K562 (cell line): Measurements from ENCODE around the gene SRPK2. TPM values are rescaled to one million over a fixed set of nuclear protein-coding genes. Genes with fewer than 3 reads are reported as not detected.

Source experiments
- ATF3 ChIP-seq, 2 experiments: fragments of 450-650 bp in 1 of 2; sonication (generic) in 1 of 2; formaldehyde crosslinking in 1 of 2; IDR thresholded peaks in 1 of 2; conservative IDR thresholded peaks in 1 of 2; 2 replicates each; pipeline versions ENCODE4 v1.6.1 to v1.8.1; 2016 to 2023; ENCODE audit warnings: mild to moderate bottlenecking in 2 of 2, moderate library complexity in 2 of 2, inconsistent platforms in 1 of 2, missing genetic modification reagents in 1 of 2
- BCL6 ChIP-seq: fragments of 250-450 bp; sonication (Bioruptor Pico); IDR thresholded peaks from 2 replicates; pipeline ENCODE4 v1.4.0; 2020
- DMBX1 ChIP-seq: fragments of 250-450 bp; sonication (Bioruptor Pico); IDR thresholded peaks from 2 replicates; pipeline ENCODE4 v1.8.0; 2022; ENCODE audit warnings: inconsistent platforms, mild to moderate bottlenecking, moderate library complexity, borderline replicate concordance
- E2F3 ChIP-seq: fragments of 250-450 bp; sonication (Bioruptor Pico); IDR thresholded peaks from 2 replicates; pipeline ENCODE4 v1.4.0; 2020; ENCODE audit warnings: mild to moderate bottlenecking
- E2F5 ChIP-seq: sonication (generic); formaldehyde crosslinking; IDR thresholded peaks from 2 replicates; pipeline ENCODE4 v1.8.0; 2022; ENCODE audit warnings: mild to moderate bottlenecking, missing genetic modification reagents
- EGR1 ChIP-seq: fragments of 450-650 bp; conservative IDR thresholded peaks from 2 replicates; pipeline ENCODE4 v1.6.1; 2017; ENCODE audit warnings: mild to moderate bottlenecking
- ELF1 ChIP-seq: fragments of 200-800 bp; sonication (Bioruptor generic); IDR thresholded peaks from 2 replicates; pipeline ENCODE4 v1.6.1; 2016; ENCODE audit warnings: missing genetic modification characterization, missing compliant biosample characterization
- ELK1 ChIP-seq: sonication (generic); formaldehyde crosslinking; IDR thresholded peaks from 2 replicates; pipeline ENCODE4 v1.8.1; 2022; ENCODE audit warnings: missing genetic modification reagents
- FOXA3 ChIP-seq, 2 experiments: fragments of 450-650 bp in 1 of 2; sonication (generic) in 1 of 2; formaldehyde crosslinking; IDR thresholded peaks in 1 of 2; conservative IDR thresholded peaks in 1 of 2; 2 replicates each; pipeline versions ENCODE4 v1.4.0 to v1.8.0; 2020 to 2022; ENCODE audit warnings: mild to moderate bottlenecking in 2 of 2, missing genetic modification reagents in 1 of 2
- HDAC2 ChIP-seq: fragments of 450-650 bp; IDR thresholded peaks from 2 replicates; pipeline ENCODE4 v1.6.1; 2016; ENCODE audit warnings: mild to moderate bottlenecking
- ID3 ChIP-seq, 2 experiments: fragments of 250-450 bp in 1 of 2; fragments of 450-650 bp in 1 of 2; sonication (Bioruptor Pico) in 1 of 2; IDR thresholded peaks; 2 replicates each; pipeline versions ENCODE4 v1.6.1 to v1.8.0; 2016 to 2021; ENCODE audit warnings: mild to moderate bottlenecking in 2 of 2, moderate library complexity in 2 of 2, missing compliant biosample characterization in 1 of 2, missing genetic modification characterization in 1 of 2
- JUND ChIP-seq, 2 experiments: IDR thresholded peaks; 2 replicates in 1 of 2; 3 replicates in 1 of 2; pipeline ENCODE4 v1.6.1; 2011; ENCODE audit warnings: borderline replicate concordance in 2 of 2, low read depth in 2 of 2, low read length in 2 of 2, improper control_type of control experiment in 1 of 2, missing biosample characterization in 1 of 2, missing genetic modification characterization in 1 of 2, missing genetic modification reagents in 1 of 2
- MAFK ChIP-seq: IDR thresholded peaks from 2 replicates; pipeline ENCODE4 v1.6.1; 2011; ENCODE audit warnings: low read length, improper control_type of control experiment
- MCM5 ChIP-seq: fragments of 450-650 bp; IDR thresholded peaks from 2 replicates; pipeline ENCODE4 v1.6.1; 2016; ENCODE audit warnings: low read depth
- MEF2D ChIP-seq: conservative IDR thresholded peaks from 2 replicates; pipeline ENCODE4 v1.6.1; 2016; ENCODE audit warnings: low read depth, missing genetic modification characterization, missing compliant biosample characterization
- MYNN ChIP-seq, 2 experiments: sonication (generic); formaldehyde crosslinking in 1 of 2; IDR thresholded peaks; 2 replicates each; pipeline versions ENCODE4 v1.5.0 to v1.6.1; 2016 to 2020; ENCODE audit warnings: antibody characterized with exemption in 1 of 2, missing genetic modification reagents in 1 of 2
- NFATC3 ChIP-seq: fragments of 450-650 bp; IDR thresholded peaks from 2 replicates; pipeline ENCODE4 v1.6.1; 2017; ENCODE audit warnings: mild to moderate bottlenecking
- PHF8 ChIP-seq: fragments of 200-600 bp; sonication (generic); IDR thresholded peaks from 2 replicates; pipeline ENCODE4 v1.6.1; 2012; ENCODE audit warnings: mixed run types, mild to moderate bottlenecking, inconsistent platforms, low read length, moderate library complexity, borderline replicate concordance
- PRMT5 ChIP-seq: sonication (generic); formaldehyde crosslinking; IDR thresholded peaks from 2 replicates; pipeline ENCODE4 v1.5.0; 2020; ENCODE audit warnings: missing genetic modification reagents
- PTTG1 ChIP-seq: fragments of 450-650 bp; IDR thresholded peaks from 2 replicates; pipeline ENCODE4 v1.6.1; 2016; ENCODE audit warnings: low read depth, mild to moderate bottlenecking, missing genetic modification characterization, missing compliant biosample characterization
- RBM14 ChIP-seq: fragments of 200-400 bp; formaldehyde crosslinking; IDR thresholded peaks from 2 replicates; pipeline ENCODE4 v1.6.1; 2018; ENCODE audit warnings: low read depth, mild to moderate bottlenecking, low read length, moderate library complexity, borderline replicate concordance; ENCODE audit not compliant: insufficient read depth
- SRSF7 ChIP-seq: fragments of 200-400 bp; formaldehyde crosslinking; optimal IDR thresholded peaks from 2 replicates; pipeline ENCODE3; 2017; ENCODE audit warnings: mild to moderate bottlenecking, low read depth, low read length
- TARDBP ChIP-seq: fragments of 450-650 bp; IDR thresholded peaks from 2 replicates; pipeline ENCODE4 v1.6.1; 2016
- ZNF316 ChIP-seq: fragments of 450-650 bp; IDR thresholded peaks from 2 replicates; pipeline ENCODE4 v1.6.1; 2016
- ZNF696 ChIP-seq: fragments of 250-450 bp; sonication (Bioruptor Pico); conservative IDR thresholded peaks from 2 replicates; pipeline ENCODE4 v1.4.0; 2020; ENCODE audit warnings: mild to moderate bottlenecking, moderate library complexity
- polyA plus RNA-seq, 8 experiments: library from polyadenylated mRNA; depleted of rRNA in 4 of 8; stranded (reverse) in 5 of 8; unstranded in 3 of 8; fragments of >200 nt; fragmentation: Nextera tagmentation in 2 of 8; fragmentation: Illumina TruSeq in 1 of 8; extraction: Ambion mirVana in 2 of 8; extraction: Trizol in 1 of 8; gene quantifications; 2 replicates each; pipeline versions ENCODE4 v1.2.1 to v1.2.3, GENCODE V29; 2011 to 2014; ENCODE audit warnings: inconsistent platforms in 1 of 8, missing spikeins in 1 of 8
- total RNA-seq, 7 experiments: library from RNA; depleted of rRNA in 6 of 7; stranded (reverse); fragments of >200 nt in 6 of 7; fragmentation: Illumina TruSeq in 2 of 7; extraction: Trizol in 2 of 7; gene quantifications; 2 replicates each; pipeline versions ENCODE4 v1.2.1 to v1.2.3, GENCODE V29; 2011 to 2021; ENCODE audit warnings: low replicate concordance in 1 of 7

The SRPK2 gene
- total and polyA plus RNA-seq, 9 of the 15 experiments (the other 6 are each of a cell fraction or from before 2014, with no cell fraction given) = 21.5 to 44.7 (median 33.3) TPM

GRCh38 chr7:105131033-105131656 lies 257.6 kb downstream of the SRPK2 start (continued):
- TF ChIP-seq ELK1 (CRISPR knock-in tag) = no peak
- 0 out of 2 replicates have a peak, but pooled peaks have one; percentile 16 for TF ChIP-seq DMBX1 (CRISPR knock-in tag)
- TF ChIP-seq ATF3 (IDR thresholded peaks at IDR 0.05) = peak; percentile 67
- no peak for TF ChIP-seq ATF3 (CRISPR knock-in tag; conservative IDR thresholded peaks at IDR 0.05)
- TF ChIP-seq ZNF316 = peak; percentile 96
- no peak for TF ChIP-seq ID3 (CRISPR knock-in tag; IDR thresholded peaks at IDR 0.05)
- 0 out of 2 replicates have a peak, but pooled peaks have one; percentile 36 for TF ChIP-seq ID3 (tag; IDR thresholded peaks at IDR 0.05)
- TF ChIP-seq SRSF7 = no peak
- TF ChIP-seq E2F3 (CRISPR knock-in tag) = peak; percentile 33; the same call in 1 of the 2 replicates
- peak; percentile 76; the same call in 1 of the 2 replicates for TF ChIP-seq JUND (IDR thresholded peaks at IDR 0.05; ENCODE audit: borderline replicate concordance, low read depth, low read length)
- peak; percentile 81; the same call in 2 of the 3 replicates for TF ChIP-seq JUND (tag; IDR thresholded peaks at IDR 0.05; ENCODE audit: borderline replicate concordance, low read depth, low read length)
- TF ChIP-seq MAFK = peak; percentile 87
- TF ChIP-seq E2F5 = 0 out of 2 replicates have a peak, but pooled peaks have one; percentile 26
- TF ChIP-seq TARDBP = no peak
- peak; percentile 97 for TF ChIP-seq EGR1
- TF ChIP-seq PRMT5 (CRISPR knock-in tag) = no peak
- TF ChIP-seq RBM14 = no peak
- peak; percentile 29; the same call in 1 of the 2 replicates for TF ChIP-seq HDAC2
- TF ChIP-seq ELF1 (tag) = no peak
- TF ChIP-seq PHF8 = peak; percentile 12; the same call in 1 of the 2 replicates
- 0 out of 2 replicates have a peak, but pooled peaks have one; percentile 14 for TF ChIP-seq NFATC3
- no peak for TF ChIP-seq PTTG1
- TF ChIP-seq MEF2D (tag) = 0 out of 2 replicates have a peak, but pooled peaks have one; percentile 43
- no peak for TF ChIP-seq ZNF696
- no peak for TF ChIP-seq MYNN (IDR thresholded peaks at IDR 0.05)
- no peak for TF ChIP-seq MYNN (CRISPR knock-in tag; IDR thresholded peaks at IDR 0.05)
- 0 out of 4 replicates have a peak, but pooled peaks of 1 of the 2 experiments have one; percentile 40 for TF ChIP-seq FOXA3 (CRISPR knock-in tag; conservative IDR thresholded peaks at IDR 0.05 in 1 of 2, IDR thresholded peaks at IDR 0.05 in 1 of 2)
- TF ChIP-seq BCL6 (CRISPR knock-in tag) = no peak
- TF ChIP-seq MCM5 = no peak
